Loucy (cell line): ENCODE measurements around the gene C2CD5.

ENCODE experiments used
- H2AFZ ChIP-seq: fragments of 200-600 bp; sonication (generic); 2 replicates; pipeline ENCODE4 v1.6.0; 2016; ENCODE audit warnings: antibody characterized with exemption, mild to moderate bottlenecking, low read length, moderate library complexity
- H3F3A ChIP-seq: fragments of 200-600 bp; 2 replicates; pipeline ENCODE4 v1.6.0; 2016; ENCODE audit warnings: antibody characterized with exemption, low read depth, mild to moderate bottlenecking
- H3K27me3 ChIP-seq: fragments of 200-600 bp; sonication (generic); 2 replicates; pipeline ENCODE4 v1.6.1; 2014; ENCODE audit warnings: low read length, mild to moderate bottlenecking; ENCODE audit not compliant: insufficient read depth, poor library complexity, severe bottlenecking
- H3K36me3 ChIP-seq: fragments of 200-600 bp; sonication (generic); 2 replicates; pipeline ENCODE4 v1.6.1; 2016; ENCODE audit warnings: low read length; ENCODE audit not compliant: insufficient read depth
- H3K4me1 ChIP-seq: fragments of 200-600 bp; sonication (generic); 2 replicates; pipeline ENCODE4 v1.5.1; 2014; ENCODE audit warnings: low read length, mild to moderate bottlenecking; ENCODE audit not compliant: insufficient read depth, poor library complexity, severe bottlenecking
- H3K4me2 ChIP-seq: fragments of 200-600 bp; sonication (generic); 2 replicates; pipeline ENCODE4 v1.6.0; 2014; ENCODE audit warnings: antibody characterized with exemption, low read length, low read depth, mild to moderate bottlenecking; ENCODE audit not compliant: poor library complexity, severe bottlenecking
- H3K4me3 ChIP-seq: fragments of 200-600 bp; sonication (generic); 2 replicates; pipeline ENCODE4 v1.5.1; 2014; ENCODE audit warnings: low read length, mild to moderate bottlenecking, mixed read lengths; ENCODE audit not compliant: poor library complexity, severe bottlenecking
- H3K79me2 ChIP-seq: fragments of 200-600 bp; sonication (generic); 2 replicates; pipeline ENCODE4 v1.6.1; 2014; ENCODE audit warnings: low read length; ENCODE audit not compliant: insufficient read depth
- H3K9ac ChIP-seq: fragments of 200-600 bp; sonication (generic); 2 replicates; pipeline ENCODE4 v1.6.0; 2014; ENCODE audit warnings: mild to moderate bottlenecking, low read depth, low read length, moderate library complexity; ENCODE audit not compliant: poor library complexity, severe bottlenecking
- H3K9me2 ChIP-seq: fragments of 200-600 bp; sonication (generic); replicated peaks from 2 replicates; pipeline ENCODE4 v1.6.1; 2016; ENCODE audit warnings: low read depth, low read length, mixed read lengths
- H3K9me3 ChIP-seq: fragments of 200-600 bp; sonication (generic); 2 replicates; pipeline ENCODE4 v1.6.1; 2014; ENCODE audit warnings: mild to moderate bottlenecking, antibody characterized with exemption, low read length, low read depth; ENCODE audit not compliant: insufficient read depth
- H4K20me1 ChIP-seq: fragments of 200-600 bp; sonication (generic); 2 replicates; pipeline ENCODE4 v1.6.0; 2014; ENCODE audit warnings: antibody characterized with exemption, low read length, mild to moderate bottlenecking; ENCODE audit not compliant: insufficient read depth, poor library complexity, severe bottlenecking
- CTCF ChIP-seq: fragments of 200-600 bp; sonication (generic); conservative IDR thresholded peaks from 2 replicates; pipeline ENCODE4 v1.5.1; 2014; ENCODE audit warnings: mild to moderate bottlenecking, antibody characterized with exemption, low read length
- EZH2phosphoT487 ChIP-seq: fragments of 200-600 bp; IDR thresholded peaks from 2 replicates; pipeline ENCODE4 v1.6.1; 2018; ENCODE audit warnings: antibody characterized with exemption, mild to moderate bottlenecking, moderate library complexity, borderline replicate concordance

Gene C2CD5

GRCh38 chr12:22544038-22544979 is at the start of gene C2CD5:
Gene C2CD5 (minus strand): TSS chr12:22544542. CDS start chr12:22544150, 392 bp downstream.
- Histone ChIP-seq H3K9ac (peak within 1 kb of the TSS; percentile 94), H3K4me3 (peak within 1 kb of the TSS; percentile 92), H3K36me3 (no peaks in the 10 kb centered on the region), H3K9me2 (no peaks in the 10 kb centered on the region), H4K20me1 (peaks cover 4% of the 10 kb centered on the region), H3K4me2 (peak within 1 kb of the TSS; percentile 85), H3K4me1 (peaks cover 31% of the 10 kb centered on the region), H3F3A (no peaks in the 10 kb centered on the region), H3K9me3 (no peaks in the 10 kb centered on the region), H2AFZ (peak within 1 kb of the TSS; percentile 98), H3K27me3 (no peaks in the 10 kb centered on the region), H3K79me2 (peaks cover 38% of the 10 kb centered on the region)
- no peak for TF ChIP-seq EZH2phosphoT487
- peak; percentile 24; the same call in 1 of the 2 replicates for TF ChIP-seq CTCF

- no peak overlapping the region for H3K4me2 ChIP-seq
- H3K4me1 ChIP-seq: no peaks in the 10 kb centered on the region
- no peak for TF ChIP-seq CTCF
- no peak for TF ChIP-seq EZH2phosphoT487
- no peaks in the 10 kb centered on the region for H3K9me2 ChIP-seq
- H3K27me3 ChIP-seq: no peaks in the 10 kb centered on the region
- no peak overlapping the region for H3K4me3 ChIP-seq
- H4K20me1 ChIP-seq: no peaks in the 10 kb centered on the region
- no peaks in the 10 kb centered on the region for H3F3A ChIP-seq
- H3K9ac ChIP-seq: no peak overlapping the region
- no peak overlapping the region for H2AFZ ChIP-seq
- H3K9me3 ChIP-seq: no peaks in the 10 kb centered on the region
- no peaks in the 10 kb centered on the region for H3K79me2 ChIP-seq
- no peaks in the 10 kb centered on the region for H3K36me3 ChIP-seq
These were observed 49.5 kb upstream of the C2CD5 start for GRCh38 chr12:22593864-22594263.

- TF ChIP-seq CTCF (no peak), EZH2phosphoT487 (no peak)
- no peak overlapping the region for H3K4me2 ChIP-seq
- H3K79me2 ChIP-seq: no peaks in the 10 kb centered on the region
- H3K4me1 ChIP-seq: no peaks in the 10 kb centered on the region
- no peaks in the 10 kb centered on the region for H3K27me3 ChIP-seq
- no peak overlapping the region for H3K4me3 ChIP-seq
- H3K9me3 ChIP-seq: no peaks in the 10 kb centered on the region
- no peaks in the 10 kb centered on the region for H4K20me1 ChIP-seq
- no peaks in the 10 kb centered on the region for H3K36me3 ChIP-seq
- no peaks in the 10 kb centered on the region for H3K9me2 ChIP-seq
- no peaks in the 10 kb centered on the region for H3F3A ChIP-seq
- no peak overlapping the region for H3K9ac ChIP-seq
- no peak overlapping the region for H2AFZ ChIP-seq
These were observed 44.5 kb upstream of the C2CD5 start for GRCh38 chr12:22588817-22589216.
